Hepatocyte (in vitro differentiated cells): ENCODE measurements around the gene ABHD12B. TPM values are rescaled to one million over a fixed set of nuclear protein-coding genes. Genes with fewer than 3 reads are reported as not detected.

Experiments used
- DNase-seq: peaks from one replicate; pipeline ENCODE4 v3.0.0-alpha.2; 2016; ENCODE audit warnings: low spot score
- H2AFZ ChIP-seq: fragments of 200-600 bp; sonication (generic); 2 replicates; pipeline ENCODE4 v1.6.0; 2016; ENCODE audit warnings: antibody characterized with exemption, mild to moderate bottlenecking
- H3K27ac ChIP-seq: fragments of 200-600 bp; sonication (generic); 2 replicates; pipeline ENCODE4 v1.5.1; 2016; ENCODE audit warnings: mild to moderate bottlenecking
- H3K27me3 ChIP-seq: fragments of 200-600 bp; sonication (generic); 2 replicates; pipeline ENCODE4 v1.6.1; 2016
- H3K36me3 ChIP-seq: fragments of 200-600 bp; sonication (generic); replicated peaks from 2 replicates; pipeline ENCODE4 v1.5.1; 2016; ENCODE audit warnings: low read depth; ENCODE audit not compliant: insufficient read depth
- H3K4me1 ChIP-seq: fragments of 200-600 bp; sonication (generic); 2 replicates; pipeline ENCODE4 v1.5.1; 2016; ENCODE audit warnings: mild to moderate bottlenecking, moderate library complexity; ENCODE audit not compliant: insufficient read depth
- H3K4me2 ChIP-seq: fragments of 200-600 bp; sonication (generic); 2 replicates; pipeline ENCODE4 v1.6.0; 2016
- H3K4me3 ChIP-seq: fragments of 200-600 bp; sonication (generic); 2 replicates; pipeline ENCODE4 v1.5.1; 2016; ENCODE audit warnings: mild to moderate bottlenecking
- H3K79me2 ChIP-seq: fragments of 200-600 bp; sonication (generic); 2 replicates; pipeline ENCODE4 v1.6.0; 2017; ENCODE audit warnings: mild to moderate bottlenecking
- H3K9me2 ChIP-seq: fragments of 200-600 bp; sonication (generic); replicated peaks from 2 replicates; pipeline ENCODE4 v1.6.0; 2017; ENCODE audit warnings: mild to moderate bottlenecking; ENCODE audit not compliant: insufficient read depth
- H3K9me3 ChIP-seq: fragments of 200-600 bp; sonication (generic); 2 replicates; pipeline ENCODE4 v1.5.1; 2016; ENCODE audit warnings: low read depth, mild to moderate bottlenecking
- H4K20me1 ChIP-seq: fragments of 200-600 bp; sonication (generic); 2 replicates; pipeline ENCODE4 v1.6.0; 2016; ENCODE audit warnings: mild to moderate bottlenecking; ENCODE audit not compliant: insufficient read depth, poor library complexity, severe bottlenecking
- CTCF ChIP-seq: fragments of 200-600 bp; sonication (generic); IDR thresholded peaks from 2 replicates; pipeline ENCODE4 v1.5.1; 2016; ENCODE audit warnings: antibody characterized with exemption, mild to moderate bottlenecking; ENCODE audit not compliant: poor library complexity
- EZH2 ChIP-seq: fragments of 200-600 bp; sonication (generic); IDR thresholded peaks from 2 replicates; pipeline ENCODE4 v1.6.1; 2016; ENCODE audit warnings: antibody characterized with exemption, mild to moderate bottlenecking, borderline replicate concordance
- EZH2phosphoT487 ChIP-seq: fragments of 200-600 bp; sonication (generic); IDR thresholded peaks from one replicate; pipeline ENCODE4 v1.6.1; 2018; ENCODE audit warnings: antibody characterized with exemption, mild to moderate bottlenecking, low read depth, moderate library complexity; ENCODE audit not compliant: unreplicated experiment, severe bottlenecking
- WGBS: methylation state at CpG from one replicate; pipeline ENCODE4 v1.1.6; 2016; ENCODE audit warnings: low lambda C conversion rate; ENCODE audit errors: missing lambda C conversion rate; 5-methylcytosine and 5-hydroxymethylcytosine counted together
- polyA plus RNA-seq: library from polyadenylated mRNA; unstranded; fragments of >200 nt; fragmentation: Nextera tagmentation; extraction: Ambion mirVana; gene quantifications from 2 replicates; pipeline ENCODE4 v1.2.1, GENCODE V29; 2016
- total RNA-seq: library from RNA; depleted of rRNA; stranded (reverse); fragments of >200 nt; gene quantifications from 2 replicates; pipeline ENCODE4 v1.2.3, GENCODE V29; 2014

The ABHD12B gene
- total and polyA plus RNA-seq, 2 experiments from 2014 or later, result not detected

- 44% methylated on average over 4 of the region's 4 CpGs for WGBS
- Histone ChIP-seq H3K36me3 (no peaks in the 10 kb centered on the region), H2AFZ (no peak overlapping the region), H3K27me3 (no peaks in the 10 kb centered on the region), H4K20me1 (no peaks in the 10 kb centered on the region), H3K9me2 (no peaks in the 10 kb centered on the region), H3K4me2 (no peak overlapping the region), H3K4me3 (no peak overlapping the region), H3K9me3 (no peaks in the 10 kb centered on the region), H3K27ac (no peak overlapping the region), H3K4me1 (no peaks in the 10 kb centered on the region), H3K79me2 (no peaks in the 10 kb centered on the region)
- TF ChIP-seq CTCF (no peak), EZH2 (no peak), EZH2phosphoT487 (no peak)
- DNase-seq, result no peak
Observed at GRCh38 chr14:50862036-50862570, 9.8 kb upstream of the ABHD12B start.

GRCh38 chr14:50864237-50864636 is 7.6 kb upstream of the ABHD12B start:
- DNase-seq, result no peak
- TF ChIP-seq EZH2phosphoT487 (no peak), CTCF (no peak), EZH2 (no peak)
- Histone ChIP-seq H3K36me3 (no peaks in the 10 kb centered on the region), H3K4me2 (no peak overlapping the region), H3K9me2 (no peaks in the 10 kb centered on the region), H2AFZ (no peak overlapping the region), H3K27ac (no peak overlapping the region), H3K27me3 (no peaks in the 10 kb centered on the region), H3K79me2 (no peaks in the 10 kb centered on the region), H4K20me1 (no peaks in the 10 kb centered on the region), H3K4me3 (no peak overlapping the region), H3K9me3 (no peaks in the 10 kb centered on the region), H3K4me1 (no peaks in the 10 kb centered on the region)

DNA sequence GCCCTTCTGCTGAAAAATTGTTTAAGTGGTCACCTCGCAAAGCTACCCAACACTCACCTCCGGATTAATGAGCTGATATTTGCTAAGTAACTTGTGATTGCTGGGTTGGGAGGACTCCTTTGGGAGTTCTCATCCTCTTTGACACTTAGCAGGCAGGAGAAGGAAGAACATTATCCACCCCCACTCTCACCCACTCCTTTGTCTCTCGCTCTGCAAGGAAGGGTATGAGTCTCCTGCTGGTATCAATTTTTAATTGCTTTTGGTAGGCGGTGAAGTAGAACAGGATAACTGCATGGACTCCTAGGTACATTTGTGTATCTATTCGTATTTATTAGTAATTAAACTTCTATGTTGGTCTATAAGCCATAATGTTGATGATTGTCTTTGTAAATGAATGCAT is 6.9 kb upstream of the ABHD12B start:
- WGBS, result 78% methylated on average over 5 of the region's 5 CpGs
- H3K36me3 ChIP-seq, result no peaks in the 10 kb centered on the region
- DNase-seq, result no peak
- no peak overlapping the region for H3K27ac ChIP-seq
- no peaks in the 10 kb centered on the region for H3K4me1 ChIP-seq
- no peak for TF ChIP-seq EZH2
- no peaks in the 10 kb centered on the region for H3K9me2 ChIP-seq
- no peak overlapping the region for H2AFZ ChIP-seq
- H3K4me2 ChIP-seq, result no peak overlapping the region
- H3K27me3 ChIP-seq, result peaks cover 3% of the 10 kb centered on the region
- no peaks in the 10 kb centered on the region for H3K79me2 ChIP-seq
- no peaks in the 10 kb centered on the region for H4K20me1 ChIP-seq
- no peaks in the 10 kb centered on the region for H3K9me3 ChIP-seq
- H3K4me3 ChIP-seq, result no peak overlapping the region

DNA sequence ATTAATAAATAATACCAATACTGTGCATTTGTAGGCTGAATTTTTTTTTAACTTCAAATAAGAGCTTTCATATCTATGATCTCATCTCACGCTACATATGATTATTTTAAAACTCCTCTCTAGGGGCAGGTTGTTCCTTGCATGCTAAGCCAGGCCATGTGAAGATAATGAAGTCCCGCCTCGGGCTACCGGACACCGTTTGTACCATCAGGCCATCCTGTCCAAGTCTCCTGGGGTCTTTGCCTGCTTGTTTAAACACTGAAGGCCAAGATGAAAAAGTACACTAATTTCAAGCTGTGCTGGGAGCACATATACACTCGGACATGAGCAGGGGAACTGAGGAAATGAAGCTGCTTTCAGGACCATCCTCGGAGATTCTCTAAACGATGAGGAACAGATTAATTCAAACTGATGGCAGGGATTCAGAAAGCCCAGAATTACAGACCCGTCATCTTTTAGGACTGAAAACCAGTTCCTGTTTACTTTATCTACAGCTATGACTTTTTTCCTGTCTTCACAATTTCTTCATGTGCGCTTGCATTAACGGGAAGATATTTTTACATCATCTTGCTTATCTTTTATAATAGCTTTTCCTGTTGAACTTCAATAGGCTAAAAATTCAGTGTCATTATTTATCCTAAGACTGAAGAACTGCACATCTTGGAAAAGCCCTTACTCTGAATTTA is 6.3 kb upstream of the ABHD12B start:
- no peaks in the 10 kb centered on the region for H3K36me3 ChIP-seq
- no peak overlapping the region for H3K4me3 ChIP-seq
- no peak for TF ChIP-seq CTCF
- TF ChIP-seq EZH2phosphoT487, result no peak
- no peak for TF ChIP-seq EZH2
- H3K4me1 ChIP-seq, result no peaks in the 10 kb centered on the region
- no peaks in the 10 kb centered on the region for H3K9me2 ChIP-seq
- H3K27ac ChIP-seq, result no peak overlapping the region
- DNase-seq, result no peak
- no peaks in the 10 kb centered on the region for H4K20me1 ChIP-seq
- no peaks in the 10 kb centered on the region for H3K79me2 ChIP-seq
- WGBS, result 73% methylated on average over 11 of the region's 11 CpGs
- H3K4me2 ChIP-seq, result no peak overlapping the region
- H3K27me3 ChIP-seq, result peaks cover 6% of the 10 kb centered on the region
- no peak overlapping the region for H2AFZ ChIP-seq
- H3K9me3 ChIP-seq, result no peaks in the 10 kb centered on the region
